Caco-2 (cell line): ENCODE measurements around the gene NEDD4L. TPM values are rescaled to one million over a fixed set of nuclear protein-coding genes. Genes with fewer than 3 reads are reported as not detected.

ENCODE experiments used
- BruUV-seq: library from RNA; stranded (reverse); fragments of 400-500 nt; replicated peaks from 2 replicates; lab custom pipeline; 2021; lab: Mats Ljungman, UMichigan
- CTCF ChIA-PET: fragments of 300-600 bp; sonication (Branson Sonifier 250); formaldehyde crosslinking; loops from one replicate; lab custom pipeline; 2022; ENCODE audit warnings: antibody characterized with exemption; lab: Charles Lee
- POLR2A ChIA-PET: fragments of 300-600 bp; sonication (Branson Sonifier 250); formaldehyde crosslinking; loops from one replicate; lab custom pipeline; 2022; ENCODE audit warnings: antibody characterized with exemption; lab: Charles Lee
- DNase-seq, 2 experiments: peaks; one replicate each; pipeline versions ENCODE4 v3.0.0 to v3.0.0-alpha.2; 2020 to 2022
- H3K27me3 ChIP-seq: replicated peaks from 2 replicates; pipeline ENCODE4 v1.6.0; 2011; ENCODE audit warnings: low read length; ENCODE audit not compliant: control insufficient read depth, insufficient read depth
- H3K36me3 ChIP-seq: 2 replicates; pipeline ENCODE4 v1.5.1; 2011; ENCODE audit warnings: low read length; ENCODE audit not compliant: control insufficient read depth, insufficient read depth
- H3K4me1 ChIP-seq: fragments of 250-450 bp; sonication (Bioruptor Pico); 2 replicates; pipeline ENCODE4 v1.5.1; 2020; ENCODE audit warnings: mild to moderate bottlenecking
- H3K4me3 ChIP-seq: 2 replicates; pipeline ENCODE4 v1.5.1; 2011; ENCODE audit warnings: low read depth, mild to moderate bottlenecking, control low read depth, low read length
- H3K9me3 ChIP-seq: fragments of 250-450 bp; sonication (Bioruptor Pico); 2 replicates; pipeline ENCODE4 v1.5.1; 2020; ENCODE audit warnings: mild to moderate bottlenecking, moderate library complexity
- H3K27ac Mint-ChIP-seq: one replicate; pipeline ENCODE4 v1.8.0; 2022; ENCODE audit warnings: mixed read lengths; ENCODE audit not compliant: unreplicated experiment
- H3K27me3 Mint-ChIP-seq: one replicate; pipeline ENCODE4 v1.8.0; 2022; ENCODE audit warnings: mixed read lengths; ENCODE audit not compliant: insufficient read depth, unreplicated experiment
- H3K36me3 Mint-ChIP-seq: one replicate; pipeline ENCODE4 v1.8.0; 2022; ENCODE audit warnings: mild to moderate bottlenecking, mixed read lengths; ENCODE audit not compliant: insufficient read depth, unreplicated experiment
- H3K4me1 Mint-ChIP-seq: one replicate; pipeline ENCODE4 v1.8.0; 2022; ENCODE audit warnings: low read depth, mixed read lengths; ENCODE audit not compliant: unreplicated experiment
- H3K4me3 Mint-ChIP-seq: one replicate; pipeline ENCODE4 v1.8.0; 2022; ENCODE audit warnings: mild to moderate bottlenecking, moderate library complexity, mixed read lengths; ENCODE audit not compliant: unreplicated experiment
- H3K9me3 Mint-ChIP-seq: one replicate; pipeline ENCODE4 v1.8.0; 2022; ENCODE audit warnings: mixed read lengths; ENCODE audit not compliant: unreplicated experiment
- intact Hi-C: fragments of 100-400 bp; cut with micrococcal nuclease; formaldehyde crosslinking; loops from one replicate; pipeline ENCODE4 v1.10.0; 2022; ENCODE audit not compliant: unreplicated experiment
- total RNA-seq: library from RNA; stranded (reverse); gene quantifications from 2 replicates; pipeline ENCODE4 v1.2.3, GENCODE V29; 2022
- TF ChIP-seq, protein P1 (sequence below), 2 experiments: fragments of 200-600 bp in 1 of 2; IDR thresholded peaks; 1 replicate in 1 of 2; 2 replicates in 1 of 2; pipeline versions ENCODE4 v1.5.1 to v1.8.0; 2011 to 2022; ENCODE audit warnings: antibody characterized with exemption in 1 of 2, control low read depth in 1 of 2, inconsistent platforms in 1 of 2, low read depth in 1 of 2, low read length in 1 of 2, mild to moderate bottlenecking in 1 of 2, moderate library complexity in 1 of 2; ENCODE audit not compliant: insufficient read depth in 1 of 2, severe bottlenecking in 1 of 2, unreplicated experiment in 1 of 2

NEDD4L gene
- total RNA-seq, 1 experiment from 2014 or later = 85.4 TPM

DNA sequence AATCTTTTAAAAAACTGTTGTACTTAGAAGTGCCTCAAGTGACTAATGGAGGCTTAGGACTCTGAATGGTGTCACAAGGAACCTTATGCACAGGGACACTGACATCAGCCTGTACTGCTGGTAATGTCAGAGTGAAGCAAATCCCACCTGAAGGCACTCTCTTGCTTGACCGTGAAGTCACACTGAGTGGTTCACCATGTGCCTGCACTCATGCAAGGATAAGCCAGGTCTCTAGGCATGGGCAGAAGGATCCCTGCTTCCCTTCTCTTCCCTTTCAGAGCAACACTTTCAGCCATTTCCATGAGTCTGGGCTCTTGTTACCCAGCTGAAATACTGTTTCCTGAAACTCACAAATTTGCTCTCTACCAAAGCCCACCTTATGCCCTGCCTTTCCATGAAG lies 123.0 kb downstream of the NEDD4L start:
- intact Hi-C loops = no loop called here
- H3K36me3 ChIP-seq = no peaks in the 10 kb centered on the region
- H3K9me3 ChIP-seq = no peaks in the 10 kb centered on the region
- H3K27ac Mint-ChIP-seq = no peak overlapping the region
- no peaks in the 10 kb centered on the region for H3K27me3 ChIP-seq
- H3K36me3 Mint-ChIP-seq = peaks cover 16% of the 10 kb centered on the region
- CTCF ChIA-PET = no interaction called here
- no peak overlapping the region for H3K4me3 ChIP-seq
- DNase-seq = no peak
- peaks cover 9% of the 10 kb centered on the region for H3K4me1 Mint-ChIP-seq
- no peak overlapping the region for H3K4me3 Mint-ChIP-seq
- H3K4me1 ChIP-seq = no peaks in the 10 kb centered on the region
- TF ChIP-seq, protein P1, sequence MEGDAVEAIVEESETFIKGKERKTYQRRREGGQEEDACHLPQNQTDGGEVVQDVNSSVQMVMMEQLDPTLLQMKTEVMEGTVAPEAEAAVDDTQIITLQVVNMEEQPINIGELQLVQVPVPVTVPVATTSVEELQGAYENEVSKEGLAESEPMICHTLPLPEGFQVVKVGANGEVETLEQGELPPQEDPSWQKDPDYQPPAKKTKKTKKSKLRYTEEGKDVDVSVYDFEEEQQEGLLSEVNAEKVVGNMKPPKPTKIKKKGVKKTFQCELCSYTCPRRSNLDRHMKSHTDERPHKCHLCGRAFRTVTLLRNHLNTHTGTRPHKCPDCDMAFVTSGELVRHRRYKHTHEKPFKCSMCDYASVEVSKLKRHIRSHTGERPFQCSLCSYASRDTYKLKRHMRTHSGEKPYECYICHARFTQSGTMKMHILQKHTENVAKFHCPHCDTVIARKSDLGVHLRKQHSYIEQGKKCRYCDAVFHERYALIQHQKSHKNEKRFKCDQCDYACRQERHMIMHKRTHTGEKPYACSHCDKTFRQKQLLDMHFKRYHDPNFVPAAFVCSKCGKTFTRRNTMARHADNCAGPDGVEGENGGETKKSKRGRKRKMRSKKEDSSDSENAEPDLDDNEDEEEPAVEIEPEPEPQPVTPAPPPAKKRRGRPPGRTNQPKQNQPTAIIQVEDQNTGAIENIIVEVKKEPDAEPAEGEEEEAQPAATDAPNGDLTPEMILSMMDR (IDR thresholded peaks at IDR 0.05; ENCODE audit: insufficient read depth in 1 of 2, low read depth in 1 of 2, low read length in 1 of 2, severe bottlenecking in 1 of 2, unreplicated experiment in 1 of 2) = no peak
- no peaks in the 10 kb centered on the region for H3K27me3 Mint-ChIP-seq
- POLR2A ChIA-PET = no interaction called here
- no peaks in the 10 kb centered on the region for H3K9me3 Mint-ChIP-seq
- BruUV-seq = TSS peak; percentile 12

DNA sequence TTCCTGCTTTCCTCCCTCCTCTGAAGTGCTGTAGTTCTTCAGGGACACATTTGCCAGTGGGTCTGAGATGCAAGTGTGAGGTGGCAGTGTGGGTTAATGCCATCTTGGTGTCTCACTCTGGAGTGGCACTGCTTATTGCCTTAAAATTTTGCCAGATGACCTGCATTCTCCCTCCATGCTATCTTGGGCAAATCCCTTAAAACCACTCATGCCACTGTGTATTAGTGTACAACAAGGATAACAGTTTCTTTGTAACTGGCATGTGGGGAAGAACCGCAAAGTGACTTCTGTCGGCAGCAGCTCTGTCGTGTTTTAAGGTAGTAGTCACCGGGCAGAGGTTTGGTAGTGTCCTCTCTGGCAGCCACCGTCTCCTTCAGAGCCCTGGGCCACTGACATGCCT lies 124.2 kb downstream of the NEDD4L start:
- no peaks in the 10 kb centered on the region for H3K27me3 ChIP-seq
- TF ChIP-seq, protein P1 (IDR thresholded peaks at IDR 0.05; ENCODE audit: insufficient read depth in 1 of 2, low read depth in 1 of 2, low read length in 1 of 2, severe bottlenecking in 1 of 2, unreplicated experiment in 1 of 2) = no peak
- BruUV-seq = no TSS peak

DNA sequence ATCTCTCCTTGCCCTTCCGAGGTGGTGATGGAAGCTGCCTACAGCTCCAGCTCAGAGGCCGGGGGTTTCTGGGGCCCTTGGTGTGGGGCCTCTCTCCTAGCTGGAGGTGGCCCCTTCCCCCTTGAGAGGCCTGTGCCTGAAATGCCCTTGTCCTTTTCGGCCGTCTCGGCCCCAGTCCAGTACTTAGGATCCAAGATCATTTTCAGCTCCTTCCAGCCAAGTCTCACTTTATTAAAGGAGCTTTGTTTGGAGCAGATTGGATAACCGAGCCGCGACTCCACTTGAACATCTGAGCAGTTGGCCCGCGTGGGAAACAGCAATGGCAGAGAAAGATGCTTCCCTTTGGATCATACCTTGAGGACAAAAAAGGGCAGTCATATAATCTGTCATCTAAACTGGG lies 125.0 kb downstream of the NEDD4L start:
- no peaks in the 10 kb centered on the region for H3K4me1 ChIP-seq
- POLR2A ChIA-PET = no interaction called here
- no peak for DNase-seq
- Mint-ChIP-seq H3K4me3 (no peak overlapping the region), H3K27ac (no peak overlapping the region), H3K9me3 (no peaks in the 10 kb centered on the region), H3K36me3 (peaks cover 11% of the 10 kb centered on the region), H3K27me3 (no peaks in the 10 kb centered on the region), H3K4me1 (peaks cover 7% of the 10 kb centered on the region)
- intact Hi-C loops = no loop called here
- no peaks in the 10 kb centered on the region for H3K27me3 ChIP-seq
- no peak overlapping the region for H3K4me3 ChIP-seq
- no peaks in the 10 kb centered on the region for H3K9me3 ChIP-seq
- TF ChIP-seq, protein P1 (IDR thresholded peaks at IDR 0.05; ENCODE audit: insufficient read depth in 1 of 2, low read depth in 1 of 2, low read length in 1 of 2, severe bottlenecking in 1 of 2, unreplicated experiment in 1 of 2) = no peak
- no TSS peak for BruUV-seq
- H3K36me3 ChIP-seq = no peaks in the 10 kb centered on the region; the same call in 1 of the 2 replicates
- CTCF ChIA-PET = no interaction called here

More for the DNA sequence above, 124.2 kb downstream of the NEDD4L start:
- no peaks in the 10 kb centered on the region for H3K9me3 ChIP-seq
- ChIA-PET CTCF (no interaction called here), POLR2A (no interaction called here)
- H3K27ac Mint-ChIP-seq = no peak overlapping the region
- DNase-seq = no peak
- H3K36me3 Mint-ChIP-seq = peaks cover 11% of the 10 kb centered on the region
- H3K36me3 ChIP-seq = no peaks in the 10 kb centered on the region; the same call in 1 of the 2 replicates
- intact Hi-C loops = no loop called here
- H3K27me3 Mint-ChIP-seq = no peaks in the 10 kb centered on the region
- no peak overlapping the region for H3K4me3 ChIP-seq
- H3K4me1 Mint-ChIP-seq = peaks cover 7% of the 10 kb centered on the region
- H3K4me3 Mint-ChIP-seq = no peak overlapping the region
- no peaks in the 10 kb centered on the region for H3K9me3 Mint-ChIP-seq
- no peaks in the 10 kb centered on the region for H3K4me1 ChIP-seq
